ENCODE measurements around the gene MRC2.
"Not testable (repeated sequence)": the region's sequence is repeated elsewhere in the genome, so short reads cannot be mapped to it uniquely, and the experiment has no call there.

The MRC2 gene

GRCh38 chr17:62690168-62690897 is 62.9 kb downstream of the MRC2 start (continued):
- TF ChIP-seq TOX (CRISPR knock-in tag; IDR thresholded peaks at IDR 0.05; ENCODE audit: borderline replicate concordance) (no peak), ZFP3 (CRISPR knock-in tag; IDR thresholded peaks at IDR 0.05) (no peak), ZFP30 (CRISPR knock-in tag; IDR thresholded peaks at IDR 0.05) (no peak), PPARA (CRISPR knock-in tag; IDR thresholded peaks at IDR 0.05; ENCODE audit: borderline replicate concordance) (no peak), BACH2 (CRISPR knock-in tag; IDR thresholded peaks at IDR 0.05; ENCODE audit: borderline replicate concordance) (no peak)

DNA sequence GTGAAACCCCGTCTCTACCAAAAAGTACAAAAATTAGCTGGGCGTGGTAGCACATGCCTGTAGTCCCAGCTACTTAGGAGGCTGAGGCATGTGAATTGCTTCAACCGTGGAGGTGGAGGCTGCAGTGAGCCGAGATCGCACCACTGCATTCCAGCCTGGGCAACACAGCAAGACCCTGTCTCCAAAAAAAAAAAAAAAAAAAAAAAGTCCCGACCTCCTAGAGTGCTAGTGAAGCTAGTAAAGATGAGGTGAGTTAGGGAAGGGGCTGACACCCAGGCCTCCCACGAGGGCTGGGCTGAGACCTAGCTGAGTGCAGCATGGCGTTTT is 64.1 kb downstream of the MRC2 start:
- ATAC-seq = not testable (repeated sequence)

DNA sequence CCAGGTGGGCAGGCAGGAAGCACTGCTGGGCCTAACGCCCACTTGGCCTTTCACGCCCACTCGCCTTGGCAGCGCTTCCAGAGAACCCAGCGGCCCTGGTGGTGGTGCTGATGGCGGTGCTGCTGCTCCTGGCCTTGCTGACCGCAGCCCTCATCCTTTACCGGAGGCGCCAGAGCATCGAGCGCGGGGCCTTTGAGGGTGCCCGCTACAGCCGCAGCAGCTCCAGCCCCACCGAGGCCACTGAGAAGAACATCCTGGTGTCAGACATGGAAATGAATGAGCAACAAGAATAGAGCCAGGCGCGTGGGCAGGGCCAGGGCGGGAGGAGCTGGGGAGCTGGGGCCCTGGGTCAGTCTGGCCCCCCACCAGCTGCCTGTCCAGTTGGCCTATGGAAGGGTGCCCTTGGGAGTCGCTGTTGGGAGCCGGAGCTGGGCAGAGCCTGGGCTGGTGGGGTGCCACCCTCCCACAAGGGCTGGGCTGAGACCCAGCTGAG is 64.7 kb downstream of the MRC2 start:
- no peak for TF ChIP-seq PPARA (CRISPR knock-in tag; IDR thresholded peaks at IDR 0.05; ENCODE audit: borderline replicate concordance)
- ATAC-seq = no peak

DNA sequence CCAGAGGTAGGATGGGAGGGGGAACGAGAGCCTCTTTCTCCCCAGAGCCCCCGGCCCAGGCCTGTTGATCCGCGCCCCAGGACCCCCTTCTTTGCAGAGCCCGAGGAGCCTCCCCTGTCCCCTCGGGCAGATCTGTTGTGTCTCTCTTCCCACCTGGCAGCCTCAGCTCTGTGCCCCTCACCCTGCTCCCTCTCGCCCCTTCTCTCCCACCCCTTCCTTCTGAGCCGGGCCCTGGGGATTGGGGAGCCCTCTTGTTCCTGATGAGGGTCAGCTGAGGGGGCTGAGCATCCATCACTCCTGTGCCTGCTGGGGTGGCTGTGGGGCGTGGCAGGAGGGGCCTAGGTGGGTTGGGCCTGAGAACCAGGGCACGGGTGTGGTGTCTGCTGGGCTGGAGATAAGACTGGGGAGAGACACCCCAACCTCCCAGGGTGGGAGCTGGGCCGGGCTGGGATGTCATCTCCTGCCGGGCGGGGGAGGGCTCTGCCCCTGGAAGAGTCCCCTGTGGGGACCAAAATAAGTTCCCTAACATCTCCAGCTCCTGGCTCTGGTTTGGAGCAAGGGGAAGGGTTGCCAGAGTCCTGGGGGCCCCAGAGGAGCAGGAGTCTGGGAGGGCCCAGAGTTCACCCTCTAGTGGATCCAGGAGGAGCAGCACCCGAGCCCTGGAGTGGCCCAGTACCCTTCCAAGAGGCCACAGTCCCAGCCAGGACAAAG is 65.4 kb downstream of the MRC2 start:
- TF ChIP-seq RARB (CRISPR knock-in tag; IDR thresholded peaks at IDR 0.05) (no peak), BACH2 (CRISPR knock-in tag; IDR thresholded peaks at IDR 0.05; ENCODE audit: borderline replicate concordance) (no peak), ZNF70 (CRISPR knock-in tag; IDR thresholded peaks at IDR 0.05) (no peak), ISL1 (CRISPR knock-in tag; IDR thresholded peaks at IDR 0.05) (no peak), PPARA (CRISPR knock-in tag; IDR thresholded peaks at IDR 0.05; ENCODE audit: borderline replicate concordance) (no peak), ESRRG (CRISPR knock-in tag; IDR thresholded peaks at IDR 0.05) (no peak), TOX (CRISPR knock-in tag; IDR thresholded peaks at IDR 0.05; ENCODE audit: borderline replicate concordance) (no peak), CSDC2 (CRISPR knock-in tag; IDR thresholded peaks at IDR 0.05) (no peak), GLIS3 (CRISPR knock-in tag; IDR thresholded peaks at IDR 0.05) (no peak), ZFP3 (CRISPR knock-in tag; IDR thresholded peaks at IDR 0.05) (no peak), CSRNP3 (CRISPR knock-in tag; IDR thresholded peaks at IDR 0.05) (no peak), TCF4 (CRISPR knock-in tag; IDR thresholded peaks at IDR 0.05; ENCODE audit: borderline replicate concordance) (no peak), ZNF8 (CRISPR knock-in tag; IDR thresholded peaks at IDR 0.05) (no peak)
- TF ChIP-seq, protein P1, sequence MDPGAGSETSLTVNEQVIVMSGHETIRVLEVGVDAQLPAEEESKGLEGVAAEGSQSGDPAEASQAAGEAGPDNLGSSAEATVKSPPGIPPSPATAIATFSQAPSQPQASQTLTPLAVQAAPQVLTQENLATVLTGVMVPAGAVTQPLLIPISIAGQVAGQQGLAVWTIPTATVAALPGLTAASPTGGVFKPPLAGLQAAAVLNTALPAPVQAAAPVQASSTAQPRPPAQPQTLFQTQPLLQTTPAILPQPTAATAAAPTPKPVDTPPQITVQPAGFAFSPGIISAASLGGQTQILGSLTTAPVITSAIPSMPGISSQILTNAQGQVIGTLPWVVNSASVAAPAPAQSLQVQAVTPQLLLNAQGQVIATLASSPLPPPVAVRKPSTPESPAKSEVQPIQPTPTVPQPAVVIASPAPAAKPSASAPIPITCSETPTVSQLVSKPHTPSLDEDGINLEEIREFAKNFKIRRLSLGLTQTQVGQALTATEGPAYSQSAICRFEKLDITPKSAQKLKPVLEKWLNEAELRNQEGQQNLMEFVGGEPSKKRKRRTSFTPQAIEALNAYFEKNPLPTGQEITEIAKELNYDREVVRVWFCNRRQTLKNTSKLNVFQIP (CRISPR knock-in tag; IDR thresholded peaks at IDR 0.05; ENCODE audit: borderline replicate concordance, low read depth) = no peak
- TF ChIP-seq, protein P2, sequence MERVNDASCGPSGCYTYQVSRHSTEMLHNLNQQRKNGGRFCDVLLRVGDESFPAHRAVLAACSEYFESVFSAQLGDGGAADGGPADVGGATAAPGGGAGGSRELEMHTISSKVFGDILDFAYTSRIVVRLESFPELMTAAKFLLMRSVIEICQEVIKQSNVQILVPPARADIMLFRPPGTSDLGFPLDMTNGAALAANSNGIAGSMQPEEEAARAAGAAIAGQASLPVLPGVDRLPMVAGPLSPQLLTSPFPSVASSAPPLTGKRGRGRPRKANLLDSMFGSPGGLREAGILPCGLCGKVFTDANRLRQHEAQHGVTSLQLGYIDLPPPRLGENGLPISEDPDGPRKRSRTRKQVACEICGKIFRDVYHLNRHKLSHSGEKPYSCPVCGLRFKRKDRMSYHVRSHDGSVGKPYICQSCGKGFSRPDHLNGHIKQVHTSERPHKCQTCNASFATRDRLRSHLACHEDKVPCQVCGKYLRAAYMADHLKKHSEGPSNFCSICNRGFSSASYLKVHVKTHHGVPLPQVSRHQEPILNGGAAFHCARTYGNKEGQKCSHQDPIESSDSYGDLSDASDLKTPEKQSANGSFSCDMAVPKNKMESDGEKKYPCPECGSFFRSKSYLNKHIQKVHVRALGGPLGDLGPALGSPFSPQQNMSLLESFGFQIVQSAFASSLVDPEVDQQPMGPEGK (CRISPR knock-in tag; IDR thresholded peaks at IDR 0.05; ENCODE audit: borderline replicate concordance) = no peak
- TF ChIP-seq, protein P3, sequence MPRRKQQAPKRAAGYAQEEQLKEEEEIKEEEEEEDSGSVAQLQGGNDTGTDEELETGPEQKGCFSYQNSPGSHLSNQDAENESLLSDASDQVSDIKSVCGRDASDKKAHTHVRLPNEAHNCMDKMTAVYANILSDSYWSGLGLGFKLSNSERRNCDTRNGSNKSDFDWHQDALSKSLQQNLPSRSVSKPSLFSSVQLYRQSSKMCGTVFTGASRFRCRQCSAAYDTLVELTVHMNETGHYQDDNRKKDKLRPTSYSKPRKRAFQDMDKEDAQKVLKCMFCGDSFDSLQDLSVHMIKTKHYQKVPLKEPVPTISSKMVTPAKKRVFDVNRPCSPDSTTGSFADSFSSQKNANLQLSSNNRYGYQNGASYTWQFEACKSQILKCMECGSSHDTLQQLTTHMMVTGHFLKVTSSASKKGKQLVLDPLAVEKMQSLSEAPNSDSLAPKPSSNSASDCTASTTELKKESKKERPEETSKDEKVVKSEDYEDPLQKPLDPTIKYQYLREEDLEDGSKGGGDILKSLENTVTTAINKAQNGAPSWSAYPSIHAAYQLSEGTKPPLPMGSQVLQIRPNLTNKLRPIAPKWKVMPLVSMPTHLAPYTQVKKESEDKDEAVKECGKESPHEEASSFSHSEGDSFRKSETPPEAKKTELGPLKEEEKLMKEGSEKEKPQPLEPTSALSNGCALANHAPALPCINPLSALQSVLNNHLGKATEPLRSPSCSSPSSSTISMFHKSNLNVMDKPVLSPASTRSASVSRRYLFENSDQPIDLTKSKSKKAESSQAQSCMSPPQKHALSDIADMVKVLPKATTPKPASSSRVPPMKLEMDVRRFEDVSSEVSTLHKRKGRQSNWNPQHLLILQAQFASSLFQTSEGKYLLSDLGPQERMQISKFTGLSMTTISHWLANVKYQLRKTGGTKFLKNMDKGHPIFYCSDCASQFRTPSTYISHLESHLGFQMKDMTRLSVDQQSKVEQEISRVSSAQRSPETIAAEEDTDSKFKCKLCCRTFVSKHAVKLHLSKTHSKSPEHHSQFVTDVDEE (CRISPR knock-in tag; IDR thresholded peaks at IDR 0.05) = no peak
- TF ChIP-seq, protein P4, sequence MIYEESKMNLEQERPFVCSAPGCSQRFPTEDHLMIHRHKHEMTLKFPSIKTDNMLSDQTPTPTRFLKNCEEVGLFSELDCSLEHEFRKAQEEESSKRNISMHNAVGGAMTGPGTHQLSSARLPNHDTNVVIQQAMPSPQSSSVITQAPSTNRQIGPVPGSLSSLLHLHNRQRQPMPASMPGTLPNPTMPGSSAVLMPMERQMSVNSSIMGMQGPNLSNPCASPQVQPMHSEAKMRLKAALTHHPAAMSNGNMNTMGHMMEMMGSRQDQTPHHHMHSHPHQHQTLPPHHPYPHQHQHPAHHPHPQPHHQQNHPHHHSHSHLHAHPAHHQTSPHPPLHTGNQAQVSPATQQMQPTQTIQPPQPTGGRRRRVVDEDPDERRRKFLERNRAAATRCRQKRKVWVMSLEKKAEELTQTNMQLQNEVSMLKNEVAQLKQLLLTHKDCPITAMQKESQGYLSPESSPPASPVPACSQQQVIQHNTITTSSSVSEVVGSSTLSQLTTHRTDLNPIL (CRISPR knock-in tag; IDR thresholded peaks at IDR 0.05; ENCODE audit: low read depth) = no peak
- ATAC-seq = peak; percentile 66

Data from SK-N-SH treated with all-trans-retinoic acid at 6 μM for 48 hours (cell line).